Measurements from ENCODE around the gene KCNQ1. TPM values are rescaled to one million over a fixed set of nuclear protein-coding genes. Genes with fewer than 3 reads are reported as not detected.
A peak's percentile ranks its signal among the peaks of the same experiment; 100 is the strongest.

The KCNQ1 gene
- total RNA-seq, 4 donors from 2014 or later: 0.89 to 2.2 (median 1.3) TPM

GRCh38 chr11:2892967-2893528 lies 448.2 kb downstream of the KCNQ1 start:
- H3K4me1 ChIP-seq: peaks cover 26% of the 10 kb centered on the region
- H3K27me3 ChIP-seq: no peaks in the 10 kb centered on the region
- H3K36me3 ChIP-seq: no peaks in the 10 kb centered on the region
- TF ChIP-seq CTCF (IDR thresholded peaks at IDR 0.05): no peak
- no peak for TF ChIP-seq EP300 (IDR thresholded peaks at IDR 0.05)
- no peak for TF ChIP-seq POLR2A (IDR thresholded peaks at IDR 0.05)
- H3K4me3 ChIP-seq: peak overlapping the region; percentile 49
- H3K9me3 ChIP-seq: no peaks in the 10 kb centered on the region
- DNase-seq (ENCODE audit: low spot score in 2 of 2): no peak
- H3K27ac ChIP-seq: no peak overlapping the region
- 62% methylated on average over 4 of the region's 4 CpGs for WGBS

DNA sequence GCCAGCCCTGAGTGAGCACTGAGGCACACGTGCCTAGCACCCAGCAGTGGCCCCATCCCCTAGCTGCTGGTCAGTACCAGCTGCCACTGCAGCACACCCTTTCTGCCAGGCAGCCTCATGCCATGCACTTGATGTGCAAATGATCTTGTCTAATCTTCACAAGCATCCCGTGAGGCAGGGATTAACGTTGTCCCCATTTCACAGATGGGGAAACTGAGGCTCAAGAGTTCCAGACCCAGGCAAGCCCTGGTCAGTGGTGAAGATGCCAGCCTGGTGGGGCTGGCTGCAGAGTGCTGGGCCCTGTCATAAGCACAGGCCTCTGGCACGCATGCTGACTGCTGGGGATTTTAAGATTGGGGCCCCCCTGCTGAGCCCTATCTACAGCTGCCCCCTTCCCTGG lies 449.1 kb downstream of the KCNQ1 start:
- Histone ChIP-seq H3K36me3 (no peaks in the 10 kb centered on the region), H3K4me1 (peaks cover 31% of the 10 kb centered on the region), H3K27me3 (no peaks in the 10 kb centered on the region), H3K4me3 (no peak overlapping the region), H3K9me3 (no peaks in the 10 kb centered on the region), H3K27ac (no peak overlapping the region)
- no peak for DNase-seq (ENCODE audit: low spot score in 2 of 2)
- TF ChIP-seq CTCF (IDR thresholded peaks at IDR 0.05): no peak
- no peak for TF ChIP-seq EP300 (IDR thresholded peaks at IDR 0.05)
- no peak for TF ChIP-seq POLR2A (IDR thresholded peaks at IDR 0.05)
- no peak for TF ChIP-seq POLR2AphosphoS5 (IDR thresholded peaks at IDR 0.05)
- 95% methylated on average over 3 of the region's 4 CpGs for WGBS

GRCh38 chr11:2896047-2896446 lies 451.2 kb downstream of the KCNQ1 start:
- no peak for DNase-seq (ENCODE audit: low spot score in 2 of 2)
- H3K27ac ChIP-seq: no peak overlapping the region
- peaks cover 36% of the 10 kb centered on the region for H3K4me1 ChIP-seq
- H3K9me3 ChIP-seq: no peaks in the 10 kb centered on the region
- H3K36me3 ChIP-seq: no peaks in the 10 kb centered on the region
- WGBS: 81% methylated on average over 9 of the region's 9 CpGs
- H3K4me3 ChIP-seq: no peak overlapping the region
- no peak for TF ChIP-seq POLR2AphosphoS5 (IDR thresholded peaks at IDR 0.05)
- no peak for TF ChIP-seq CTCF (IDR thresholded peaks at IDR 0.05)
- no peak for TF ChIP-seq EP300 (IDR thresholded peaks at IDR 0.05)
- TF ChIP-seq POLR2A (IDR thresholded peaks at IDR 0.05): no peak
- no peaks in the 10 kb centered on the region for H3K27me3 ChIP-seq

- WGBS: 93% methylated on average over 3 of the region's 6 CpGs
- H3K27me3 ChIP-seq: no peaks in the 10 kb centered on the region
- TF ChIP-seq POLR2A (IDR thresholded peaks at IDR 0.05) (no peak), CTCF (IDR thresholded peaks at IDR 0.05) (no peak), POLR2AphosphoS5 (IDR thresholded peaks at IDR 0.05) (no peak), EP300 (IDR thresholded peaks at IDR 0.05) (no peak)
- peaks cover 34% of the 10 kb centered on the region for H3K4me1 ChIP-seq
- H3K36me3 ChIP-seq: no peaks in the 10 kb centered on the region
- H3K27ac ChIP-seq: no peak overlapping the region
- DNase-seq (ENCODE audit: low spot score in 2 of 2): no peak
- H3K4me3 ChIP-seq: no peak overlapping the region
- H3K9me3 ChIP-seq: no peaks in the 10 kb centered on the region
Observed at GRCh38 chr11:2897048-2897447, 452.2 kb downstream of the KCNQ1 start.

- no peak for DNase-seq (ENCODE audit: low spot score in 2 of 2)
- H3K4me1 ChIP-seq: peaks cover 39% of the 10 kb centered on the region
- peak overlapping the region; percentile 64 for H3K27ac ChIP-seq
- no peak for TF ChIP-seq CTCF (IDR thresholded peaks at IDR 0.05)
- no peak for TF ChIP-seq POLR2AphosphoS5 (IDR thresholded peaks at IDR 0.05)
- no peak for TF ChIP-seq EP300 (IDR thresholded peaks at IDR 0.05)
- no peak for TF ChIP-seq POLR2A (IDR thresholded peaks at IDR 0.05)
- no peaks in the 10 kb centered on the region for H3K36me3 ChIP-seq
- H3K9me3 ChIP-seq: no peaks in the 10 kb centered on the region
- no peaks in the 10 kb centered on the region for H3K27me3 ChIP-seq
- WGBS: 70% methylated on average over 12 of the region's 12 CpGs
- H3K4me3 ChIP-seq: no peak overlapping the region
Observed at GRCh38 chr11:2898366-2899079, 453.7 kb downstream of the KCNQ1 start.
